Gastrocnemius medialis (tissue), 4 donors: ENCODE data around the gene TSHZ3. TPM values are rescaled to one million over a fixed set of nuclear protein-coding genes. Genes with fewer than 3 reads are reported as not detected.

Source experiments
- ATAC-seq, 2 donors: fragments of 150-250 bp; one replicate each; pipeline ENCODE4 v1.9.1; 2016
- DNase-seq, 2 donors: peaks; one replicate each; pipeline ENCODE4 v3.0.0-alpha.2; 2019
- H3K27ac ChIP-seq, 4 donors: fragments of 200-600 bp; sonication (generic); 1 replicate in 1 of 4; 2 replicates in 3 of 4; pipeline ENCODE4 v1.5.1; 2016 to 2018; ENCODE audit warnings: mild to moderate bottlenecking in 2 of 4, moderate library complexity in 1 of 4
- H3K27me3 ChIP-seq, 3 donors: fragments of 200-600 bp; sonication (generic) in 2 of 3; 1 replicate in 1 of 3; 2 replicates in 2 of 3; pipeline versions ENCODE4 v1.5.1 to v1.6.0; 2016 to 2019; ENCODE audit warnings: mild to moderate bottlenecking in 1 of 3, moderate library complexity in 1 of 3
- H3K36me3 ChIP-seq, 2 donors: fragments of 200-600 bp; sonication (generic) in 1 of 2; one replicate each; pipeline ENCODE4 v1.5.1; 2017 to 2018
- H3K4me1 ChIP-seq, 2 donors: fragments of 200-600 bp; sonication (generic) in 1 of 2; one replicate each; pipeline ENCODE4 v1.5.1; 2016 to 2017; ENCODE audit warnings: mild to moderate bottlenecking in 2 of 2
- H3K4me3 ChIP-seq, 4 donors: fragments of 200-600 bp; sonication (generic) in 3 of 4; 1 replicate in 1 of 4; 2 replicates in 3 of 4; pipeline ENCODE4 v1.5.1; 2016 to 2019; ENCODE audit warnings: mild to moderate bottlenecking in 2 of 4
- H3K9me3 ChIP-seq, 3 donors: fragments of 200-600 bp; sonication (generic) in 2 of 3; 1 replicate in 1 of 3; 2 replicates in 2 of 3; pipeline ENCODE4 v1.5.1; 2016 to 2019
- POLR2A ChIP-seq, 2 donors: fragments of 450-650 bp; IDR thresholded peaks; one replicate each; pipeline ENCODE4 v1.6.1; 2017; ENCODE audit warnings: antibody characterized with exemption in 2 of 2, mild to moderate bottlenecking in 2 of 2, moderate library complexity in 2 of 2
- in situ Hi-C, 4 donors: fragments of 200-750 bp; cut with MboI; loops; one replicate each; pipeline versions ENCODE4 v1.15.0 to v1.8.0; 2017; ENCODE audit warnings: low sequenced_read_pairs in 4 of 4
- intact Hi-C: fragments of 100-400 bp; cut with DNase I; formaldehyde crosslinking; loops from one replicate; pipeline ENCODE4 v1.15.1; 2023; ENCODE audit warnings: low total_unique reads
- total RNA-seq, 4 donors: library from RNA; depleted of rRNA; stranded (reverse); fragments of >200 nt; gene quantifications; one replicate each; pipeline versions ENCODE4 v1.1.0 to v1.2.3, GENCODE V29; 2016
- TF ChIP-seq, protein P1 (sequence below), 5 experiments: fragments of 450-650 bp in 3 of 5; fragments of 200-600 bp in 2 of 5; sonication (generic) in 2 of 5; IDR thresholded peaks in 4 of 5; conservative IDR thresholded peaks in 1 of 5; 1 replicate in 4 of 5; 2 replicates in 1 of 5; pipeline ENCODE4 v1.5.1; 2016 to 2019; ENCODE audit warnings: antibody characterized with exemption in 5 of 5, mild to moderate bottlenecking in 3 of 5, moderate library complexity in 3 of 5

The TSHZ3 gene
- total RNA-seq, 4 donors from 2014 or later = 1.6 to 2.3 (median 1.9) TPM

DNA sequence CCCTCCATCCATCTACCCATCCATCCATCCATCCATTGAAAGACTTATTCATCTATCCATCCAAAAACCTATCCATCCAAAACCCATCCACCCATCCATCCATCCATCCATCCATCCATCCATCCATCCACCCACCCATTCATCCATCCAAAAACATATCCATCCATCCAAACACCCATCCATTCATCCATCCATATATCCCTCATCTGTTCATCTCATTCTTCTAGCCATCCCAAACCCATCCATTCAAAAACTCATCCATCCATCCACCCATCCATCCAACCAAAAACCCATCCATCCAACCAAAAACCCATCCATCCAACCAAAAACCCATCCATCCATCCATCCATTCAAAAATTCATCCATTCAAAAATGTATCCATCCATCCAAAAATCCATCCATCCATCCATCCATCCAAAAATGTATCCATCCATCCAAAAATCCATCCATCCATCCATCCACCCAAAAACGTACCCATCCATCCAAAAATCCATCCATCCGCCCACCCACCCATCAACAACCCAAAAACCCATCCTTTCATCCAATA is 56.5 kb downstream of the TSHZ3 start:
- no peak for TF ChIP-seq POLR2A (IDR thresholded peaks at IDR 0.05)
- TF ChIP-seq, protein P1, sequence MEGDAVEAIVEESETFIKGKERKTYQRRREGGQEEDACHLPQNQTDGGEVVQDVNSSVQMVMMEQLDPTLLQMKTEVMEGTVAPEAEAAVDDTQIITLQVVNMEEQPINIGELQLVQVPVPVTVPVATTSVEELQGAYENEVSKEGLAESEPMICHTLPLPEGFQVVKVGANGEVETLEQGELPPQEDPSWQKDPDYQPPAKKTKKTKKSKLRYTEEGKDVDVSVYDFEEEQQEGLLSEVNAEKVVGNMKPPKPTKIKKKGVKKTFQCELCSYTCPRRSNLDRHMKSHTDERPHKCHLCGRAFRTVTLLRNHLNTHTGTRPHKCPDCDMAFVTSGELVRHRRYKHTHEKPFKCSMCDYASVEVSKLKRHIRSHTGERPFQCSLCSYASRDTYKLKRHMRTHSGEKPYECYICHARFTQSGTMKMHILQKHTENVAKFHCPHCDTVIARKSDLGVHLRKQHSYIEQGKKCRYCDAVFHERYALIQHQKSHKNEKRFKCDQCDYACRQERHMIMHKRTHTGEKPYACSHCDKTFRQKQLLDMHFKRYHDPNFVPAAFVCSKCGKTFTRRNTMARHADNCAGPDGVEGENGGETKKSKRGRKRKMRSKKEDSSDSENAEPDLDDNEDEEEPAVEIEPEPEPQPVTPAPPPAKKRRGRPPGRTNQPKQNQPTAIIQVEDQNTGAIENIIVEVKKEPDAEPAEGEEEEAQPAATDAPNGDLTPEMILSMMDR (IDR thresholded peaks at IDR 0.05 in 4 of 5, conservative IDR thresholded peaks at IDR 0.05 in 1 of 5) = no peak
- ATAC-seq (no peak), DNase-seq (no peak)
- no peaks in the 10 kb centered on the region for H3K9me3 ChIP-seq
- no peak overlapping the region for H3K4me3 ChIP-seq
- no peak overlapping the region for H3K27ac ChIP-seq
- no peaks in the 10 kb centered on the region for H3K4me1 ChIP-seq
- H3K27me3 ChIP-seq = no peaks in the 10 kb centered on the region
- no peaks in the 10 kb centered on the region for H3K36me3 ChIP-seq
- intact Hi-C loops (no loop called here), in situ Hi-C loops (no loop called here)

DNA sequence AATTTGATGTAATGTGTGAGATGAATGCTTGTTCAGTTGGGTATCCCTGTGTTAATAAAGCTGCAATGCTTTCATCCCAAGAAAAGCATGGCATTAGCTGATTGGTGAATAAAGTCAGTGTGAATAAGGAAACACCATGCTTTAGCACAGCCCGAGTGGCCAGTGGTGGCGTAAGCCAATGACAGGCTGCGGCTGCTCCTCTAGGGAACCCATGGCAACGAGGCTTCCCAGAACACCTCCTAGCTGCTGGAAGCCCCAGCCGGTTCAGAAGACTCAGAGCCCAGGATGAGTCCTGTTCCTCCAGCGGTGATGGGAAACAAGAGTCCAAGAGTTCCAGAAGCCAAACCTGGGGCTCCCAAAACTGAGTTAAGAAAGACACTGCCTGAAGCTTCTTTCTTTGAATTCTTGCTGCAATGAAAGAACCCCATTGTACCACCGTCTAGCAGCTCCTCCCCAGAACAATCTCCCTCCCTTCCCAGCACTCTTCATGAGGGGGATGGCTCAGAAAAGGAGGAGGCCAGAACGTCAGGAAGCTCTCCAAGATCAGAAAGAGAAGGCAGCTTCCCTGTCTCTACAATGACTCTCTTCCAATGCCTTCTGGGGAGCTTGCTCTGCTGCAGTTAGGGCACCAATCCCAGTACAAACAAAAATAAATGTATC is 58.2 kb downstream of the TSHZ3 start:
- DNase-seq (no peak), ATAC-seq (no peak)
- intact Hi-C loops (no loop called here), in situ Hi-C loops (no loop called here)
- Histone ChIP-seq H3K36me3 (no peaks in the 10 kb centered on the region), H3K4me3 (no peak overlapping the region), H3K27ac (no peak overlapping the region), H3K27me3 (no peaks in the 10 kb centered on the region), H3K4me1 (no peaks in the 10 kb centered on the region), H3K9me3 (no peaks in the 10 kb centered on the region)
- TF ChIP-seq POLR2A (IDR thresholded peaks at IDR 0.05) = no peak
- TF ChIP-seq, protein P1 (IDR thresholded peaks at IDR 0.05 in 4 of 5, conservative IDR thresholded peaks at IDR 0.05 in 1 of 5) = no peak

DNA sequence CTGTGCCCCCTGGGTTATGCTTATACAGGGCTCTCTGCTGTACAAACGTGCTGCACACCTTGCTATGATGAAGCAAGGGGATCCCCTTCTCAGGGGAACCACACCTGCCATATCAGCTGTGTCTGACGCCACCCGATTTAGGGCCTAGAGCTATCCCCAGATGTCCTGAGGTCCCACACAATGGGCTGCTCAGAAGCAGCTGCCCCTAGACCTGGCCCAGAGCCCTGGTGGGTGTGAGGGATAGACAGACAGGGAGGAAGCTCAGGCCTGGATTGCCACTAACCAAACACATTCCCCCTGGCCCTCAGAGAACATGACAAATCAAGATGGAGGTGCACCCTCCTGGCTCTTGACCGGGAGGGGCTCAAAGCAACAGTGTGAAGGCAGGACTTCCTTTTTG is 59.3 kb downstream of the TSHZ3 start:
- no peak for DNase-seq
- no peak for ATAC-seq
- intact Hi-C loops = no loop called here
- no peaks in the 10 kb centered on the region for H3K27me3 ChIP-seq
- no peak overlapping the region for H3K4me3 ChIP-seq
- no peaks in the 10 kb centered on the region for H3K4me1 ChIP-seq
- no peak overlapping the region for H3K27ac ChIP-seq
- no peak for TF ChIP-seq POLR2A (IDR thresholded peaks at IDR 0.05)
- TF ChIP-seq, protein P1 (IDR thresholded peaks at IDR 0.05 in 4 of 5, conservative IDR thresholded peaks at IDR 0.05 in 1 of 5) = no peak
- no peaks in the 10 kb centered on the region for H3K9me3 ChIP-seq
- in situ Hi-C loops = no loop called here
- no peaks in the 10 kb centered on the region for H3K36me3 ChIP-seq

DNA sequence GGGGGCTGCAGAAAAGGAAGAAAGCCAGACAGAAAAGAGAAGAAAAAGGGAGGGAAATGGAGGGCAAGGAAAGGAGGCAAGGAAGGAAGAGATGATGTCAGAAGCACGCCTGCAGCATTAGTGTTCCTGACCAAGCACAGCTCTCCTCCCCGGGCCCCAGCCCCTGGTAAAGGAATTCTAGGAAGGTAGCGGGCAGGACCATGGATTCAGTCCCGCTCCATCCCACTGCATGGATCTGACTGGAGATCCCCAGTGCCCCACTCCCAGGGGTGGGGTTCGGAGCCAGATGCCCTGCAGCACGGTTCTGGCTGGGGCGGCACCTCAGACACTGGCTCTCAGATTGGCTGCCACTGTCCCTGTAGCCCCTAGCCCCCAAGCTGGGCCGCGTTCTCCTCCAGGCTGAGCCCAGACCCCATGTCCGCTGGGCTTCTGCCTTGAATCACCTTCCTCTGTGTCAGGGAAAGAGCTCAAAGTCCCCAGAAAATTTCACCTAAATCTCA is 59.8 kb downstream of the TSHZ3 start:
- H3K9me3 ChIP-seq = no peaks in the 10 kb centered on the region
- no peak overlapping the region for H3K27ac ChIP-seq
- no peak overlapping the region for H3K4me3 ChIP-seq
- H3K4me1 ChIP-seq = no peaks in the 10 kb centered on the region
- H3K36me3 ChIP-seq = no peaks in the 10 kb centered on the region
- TF ChIP-seq, protein P1 (IDR thresholded peaks at IDR 0.05 in 4 of 5, conservative IDR thresholded peaks at IDR 0.05 in 1 of 5) = no peak
- no peak for TF ChIP-seq POLR2A (IDR thresholded peaks at IDR 0.05)
- DNase-seq (no peak), ATAC-seq (no peak)
- intact Hi-C loops = no loop called here
- no peaks in the 10 kb centered on the region for H3K27me3 ChIP-seq
- in situ Hi-C loops = no loop called here
